ENCODE data around the gene MSGN1. TPM values are rescaled to one million over a fixed set of nuclear protein-coding genes. Genes with fewer than 3 reads are reported as not detected.

MSGN1 gene, protein sequence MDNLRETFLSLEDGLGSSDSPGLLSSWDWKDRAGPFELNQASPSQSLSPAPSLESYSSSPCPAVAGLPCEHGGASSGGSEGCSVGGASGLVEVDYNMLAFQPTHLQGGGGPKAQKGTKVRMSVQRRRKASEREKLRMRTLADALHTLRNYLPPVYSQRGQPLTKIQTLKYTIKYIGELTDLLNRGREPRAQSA
- total RNA-seq, result 0.42 TPM in 1 of 2 replicates, not detected in the other

DNA sequence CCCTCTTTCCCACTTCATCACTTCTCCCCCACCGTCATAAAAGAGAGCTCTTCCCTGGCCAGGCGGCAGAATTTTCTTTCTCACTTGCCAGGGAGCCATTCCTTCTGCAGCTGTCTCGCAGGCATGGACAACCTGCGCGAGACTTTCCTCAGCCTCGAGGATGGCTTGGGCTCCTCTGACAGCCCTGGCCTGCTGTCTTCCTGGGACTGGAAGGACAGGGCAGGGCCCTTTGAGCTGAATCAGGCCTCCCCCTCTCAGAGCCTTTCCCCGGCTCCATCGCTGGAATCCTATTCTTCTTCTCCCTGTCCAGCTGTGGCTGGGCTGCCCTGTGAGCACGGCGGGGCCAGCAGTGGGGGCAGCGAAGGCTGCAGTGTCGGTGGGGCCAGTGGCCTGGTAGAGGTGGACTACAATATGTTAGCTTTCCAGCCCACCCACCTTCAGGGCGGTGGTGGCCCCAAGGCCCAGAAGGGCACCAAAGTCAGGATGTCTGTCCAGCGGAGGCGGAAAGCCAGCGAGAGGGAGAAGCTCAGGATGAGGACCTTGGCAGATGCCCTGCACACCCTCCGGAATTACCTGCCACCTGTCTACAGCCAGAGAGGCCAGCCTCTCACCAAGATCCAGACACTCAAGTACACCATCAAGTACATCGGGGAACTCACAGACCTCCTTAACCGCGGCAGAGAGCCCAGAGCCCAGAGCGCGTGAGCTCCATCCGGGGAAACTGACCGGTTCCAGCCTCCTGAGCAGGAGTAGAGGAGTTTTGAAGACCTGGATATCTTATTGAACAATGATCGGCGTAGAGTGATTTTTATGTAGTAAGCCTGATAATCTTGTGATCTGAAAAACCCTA, at the start of gene MSGN1:
Gene MSGN1 (plus strand): TSS at position 65 of the 850 bp plus-strand sequence. CDS start 59 bp downstream, at position 124.
- ATAC-seq (ENCODE audit: low read depth) (no peak), DNase-seq (no peak)
- intact Hi-C loops (cut with micrococcal nuclease), result no loop called here
- CTCF ChIA-PET, result no interaction called here
- POLR2A ChIA-PET, result interaction anchor here (1.5 to 10.6 kb wide), 2 partner anchors 12 to 63 kb away, joined by 4 to 172 read pairs; partner anchors contain the start of genes GEN1 and SMC6
- TF ChIP-seq, protein P1, sequence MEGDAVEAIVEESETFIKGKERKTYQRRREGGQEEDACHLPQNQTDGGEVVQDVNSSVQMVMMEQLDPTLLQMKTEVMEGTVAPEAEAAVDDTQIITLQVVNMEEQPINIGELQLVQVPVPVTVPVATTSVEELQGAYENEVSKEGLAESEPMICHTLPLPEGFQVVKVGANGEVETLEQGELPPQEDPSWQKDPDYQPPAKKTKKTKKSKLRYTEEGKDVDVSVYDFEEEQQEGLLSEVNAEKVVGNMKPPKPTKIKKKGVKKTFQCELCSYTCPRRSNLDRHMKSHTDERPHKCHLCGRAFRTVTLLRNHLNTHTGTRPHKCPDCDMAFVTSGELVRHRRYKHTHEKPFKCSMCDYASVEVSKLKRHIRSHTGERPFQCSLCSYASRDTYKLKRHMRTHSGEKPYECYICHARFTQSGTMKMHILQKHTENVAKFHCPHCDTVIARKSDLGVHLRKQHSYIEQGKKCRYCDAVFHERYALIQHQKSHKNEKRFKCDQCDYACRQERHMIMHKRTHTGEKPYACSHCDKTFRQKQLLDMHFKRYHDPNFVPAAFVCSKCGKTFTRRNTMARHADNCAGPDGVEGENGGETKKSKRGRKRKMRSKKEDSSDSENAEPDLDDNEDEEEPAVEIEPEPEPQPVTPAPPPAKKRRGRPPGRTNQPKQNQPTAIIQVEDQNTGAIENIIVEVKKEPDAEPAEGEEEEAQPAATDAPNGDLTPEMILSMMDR (IDR thresholded peaks at IDR 0.05), result no peak
- Mint-ChIP-seq H3K4me1 (peaks cover 86% of the 10 kb centered on the region), H3K36me3 (ENCODE audit: low read depth) (no peaks in the 10 kb centered on the region), H3K27ac (peak within 1 kb of the TSS; percentile 69), H3K9me3 (peaks cover 2% of the 10 kb centered on the region), H3K27me3 (no peaks in the 10 kb centered on the region), H3K4me3 (peak within 1 kb of the TSS; percentile 24)

DNA sequence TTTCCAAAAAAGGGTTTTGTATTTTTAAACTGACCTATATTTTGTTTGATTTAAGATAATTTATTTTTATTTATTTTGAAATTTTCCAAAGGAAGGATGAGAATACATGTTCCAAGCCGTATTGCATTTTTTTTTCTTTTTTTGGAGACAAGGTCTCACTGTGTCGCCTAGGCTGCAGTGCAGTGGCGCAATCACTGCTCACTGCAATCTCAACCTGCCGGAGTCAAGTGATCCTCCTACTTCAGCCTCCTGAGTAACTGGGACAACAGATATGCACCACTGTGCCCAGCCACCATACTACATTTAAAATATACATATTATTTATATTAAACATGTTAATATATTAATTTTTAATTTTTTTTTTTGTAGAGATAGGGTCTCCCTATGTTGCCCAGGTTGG, 47.4 kb upstream of the MSGN1 start:
- TF ChIP-seq, protein P1 (IDR thresholded peaks at IDR 0.05), result no peak
- ATAC-seq (ENCODE audit: low read depth) (no peak), DNase-seq (no peak)
- Mint-ChIP-seq H3K27ac (no peak overlapping the region), H3K27me3 (no peaks in the 10 kb centered on the region), H3K4me3 (no peak overlapping the region), H3K9me3 (no peaks in the 10 kb centered on the region), H3K36me3 (ENCODE audit: low read depth) (peaks cover 56% of the 10 kb centered on the region), H3K4me1 (no peaks in the 10 kb centered on the region)
- POLR2A ChIA-PET, result interaction anchor here (1.7 kb wide), 1 partner anchor 15 kb away, joined by 4 read pairs; the partner anchor contains the start of genes GEN1 and SMC6
- CTCF ChIA-PET, result no interaction called here
- intact Hi-C loops (cut with micrococcal nuclease), result no loop called here

DNA sequence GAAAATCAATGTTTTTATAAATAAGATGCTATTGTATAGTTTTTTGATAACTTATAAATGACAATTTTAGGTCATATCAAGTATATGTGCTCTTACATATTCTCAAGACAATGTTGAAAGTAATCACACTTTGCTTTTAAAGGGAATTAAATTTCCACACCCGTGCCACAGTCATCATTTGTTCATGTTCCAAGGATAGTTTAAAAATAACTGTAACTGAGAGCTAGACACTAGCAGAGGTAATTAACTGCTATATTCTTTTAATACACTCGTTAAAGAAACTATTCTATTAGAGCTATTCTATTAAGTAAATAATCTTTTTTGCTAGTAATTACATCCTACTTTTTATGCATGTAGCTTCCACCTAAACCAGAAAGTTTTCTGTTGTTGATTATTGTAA, 44.3 kb upstream of the MSGN1 start:
- Mint-ChIP-seq H3K4me3 (no peak overlapping the region), H3K9me3 (no peaks in the 10 kb centered on the region), H3K4me1 (no peaks in the 10 kb centered on the region), H3K27ac (no peak overlapping the region), H3K36me3 (ENCODE audit: low read depth) (peaks cover 63% of the 10 kb centered on the region), H3K27me3 (no peaks in the 10 kb centered on the region)
- ChIA-PET CTCF (interaction anchor here (1.1 to 1.3 kb wide), 2 partner anchors 59 to 62 kb away, joined by 3 to 4 read pairs; no protein-coding TSS in a partner anchor), POLR2A (interaction anchor here (1.5 kb wide), 1 partner anchor 18 kb away, joined by 5 read pairs; the partner anchor contains the start of genes GEN1 and SMC6)
- intact Hi-C loops (cut with micrococcal nuclease), result loop anchor here (2.0 kb wide), 1 partner anchor 17 kb away; the partner anchor contains the start of gene GEN1
- TF ChIP-seq, protein P1 (IDR thresholded peaks at IDR 0.05), result no peak
- ATAC-seq (ENCODE audit: low read depth), result no peak
- DNase-seq, result no peak

DNA sequence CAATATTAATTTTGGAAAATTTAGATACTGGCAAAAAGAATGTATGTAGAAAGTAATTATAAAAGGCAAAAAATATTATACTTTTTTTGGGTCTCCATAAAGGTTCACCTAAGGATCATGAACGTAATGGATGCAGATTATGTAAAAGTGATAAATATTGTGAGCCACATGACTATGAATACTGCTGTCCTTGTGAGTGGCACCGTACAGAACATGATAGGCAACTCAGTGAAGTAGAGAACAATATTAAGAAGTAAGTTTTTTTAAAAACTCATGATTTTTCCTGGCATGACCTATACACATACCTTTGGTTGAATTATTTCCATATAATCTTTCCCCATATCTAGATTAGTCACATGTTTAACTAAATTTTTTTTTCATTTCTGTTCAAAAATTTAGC, 43.7 kb upstream of the MSGN1 start:
- TF ChIP-seq, protein P1 (IDR thresholded peaks at IDR 0.05), result no peak
- ChIA-PET CTCF (interaction anchor here (1.1 to 1.3 kb wide), 2 partner anchors 59 to 61 kb away, joined by 3 to 4 read pairs; no protein-coding TSS in a partner anchor), POLR2A (interaction anchor here (0.5 to 1.5 kb wide), 2 partner anchors 19 to 1055 kb away, joined by 3 to 5 read pairs; partner anchors contain the start of genes GEN1 and SMC6)
- Mint-ChIP-seq H3K4me1 (no peaks in the 10 kb centered on the region), H3K36me3 (ENCODE audit: low read depth) (peaks cover 62% of the 10 kb centered on the region), H3K9me3 (no peaks in the 10 kb centered on the region), H3K4me3 (no peak overlapping the region), H3K27ac (no peak overlapping the region), H3K27me3 (no peaks in the 10 kb centered on the region)
- ATAC-seq (ENCODE audit: low read depth) (no peak), DNase-seq (no peak)
- intact Hi-C loops (cut with micrococcal nuclease), result no loop called here

All from activated B cell treated with CpG ODN at 0.5 μM for 24 hours (primary cell).